HepG2 (cell line): Measurements from ENCODE around the gene TNFRSF18. TPM values are rescaled to one million over a fixed set of nuclear protein-coding genes. Genes with fewer than 3 reads are reported as not detected.
A peak's percentile ranks its signal among the peaks of the same experiment; 100 is the strongest.

Experiments used
- ATF1 ChIP-seq: IDR thresholded peaks from 2 replicates; pipeline ENCODE4 v1.6.1; 2016; ENCODE audit warnings: mild to moderate bottlenecking, control low read depth
- CCAR2 ChIP-seq: fragments of 200-400 bp; formaldehyde crosslinking; optimal IDR thresholded peaks from 2 replicates; pipeline ENCODE3; 2018; ENCODE audit warnings: low read depth, mild to moderate bottlenecking, low read length, moderate library complexity
- HCFC1 ChIP-seq: fragments of 150-350 bp; IDR thresholded peaks from 2 replicates; pipeline ENCODE4 v1.6.1; 2014; ENCODE audit warnings: low read depth, low read length
- JDP2 ChIP-seq: sonication (generic); formaldehyde crosslinking; IDR thresholded peaks from 2 replicates; pipeline ENCODE4 v1.8.1; 2022; ENCODE audit warnings: missing genetic modification reagents, borderline replicate concordance
- KAT7 ChIP-seq: IDR thresholded peaks from 2 replicates; pipeline ENCODE4 v1.6.1; 2018; ENCODE audit warnings: borderline replicate concordance, missing compliant biosample characterization
- MAF1 ChIP-seq: sonication (generic); formaldehyde crosslinking; IDR thresholded peaks from 2 replicates; pipeline ENCODE4 v1.5.0; 2020; ENCODE audit warnings: missing genetic modification reagents, borderline replicate concordance
- MYNN ChIP-seq: sonication (generic); formaldehyde crosslinking; IDR thresholded peaks from 2 replicates; pipeline ENCODE4 v1.4.0; 2020; ENCODE audit warnings: mild to moderate bottlenecking, low read depth, missing genetic modification reagents
- NFKB2 ChIP-seq: sonication (generic); formaldehyde crosslinking; IDR thresholded peaks from 2 replicates; pipeline ENCODE4 v1.4.0; 2020; ENCODE audit warnings: missing genetic modification reagents, borderline replicate concordance
- NRL ChIP-seq: sonication (generic); formaldehyde crosslinking; IDR thresholded peaks from 2 replicates; pipeline ENCODE4 v1.5.0; 2020; ENCODE audit warnings: missing genetic modification reagents, mild to moderate bottlenecking, moderate library complexity, borderline replicate concordance
- PAX8 ChIP-seq: sonication (generic); formaldehyde crosslinking; IDR thresholded peaks from 2 replicates; pipeline ENCODE4 v1.8.0; 2022; ENCODE audit warnings: mild to moderate bottlenecking, missing genetic modification reagents, borderline replicate concordance
- PHF8 ChIP-seq: sonication (generic); formaldehyde crosslinking; IDR thresholded peaks from 2 replicates; pipeline ENCODE4 v1.5.0; 2020; ENCODE audit warnings: missing genetic modification reagents
- REXO4 ChIP-seq: sonication (generic); formaldehyde crosslinking; IDR thresholded peaks from 2 replicates; pipeline ENCODE4 v1.8.0; 2022; ENCODE audit warnings: missing genetic modification reagents, mild to moderate bottlenecking, borderline replicate concordance
- SATB2 ChIP-seq: sonication (generic); formaldehyde crosslinking; IDR thresholded peaks from 2 replicates; pipeline ENCODE4 v1.5.0; 2020; ENCODE audit warnings: missing genetic modification reagents
- STAT5B ChIP-seq: sonication (generic); formaldehyde crosslinking; IDR thresholded peaks from 2 replicates; pipeline ENCODE4 v1.4.0; 2020; ENCODE audit warnings: missing genetic modification reagents
- ZBTB8A ChIP-seq: sonication (generic); formaldehyde crosslinking; IDR thresholded peaks from 2 replicates; pipeline ENCODE4 v1.4.0; 2020; ENCODE audit warnings: mild to moderate bottlenecking, low read depth, missing genetic modification reagents, borderline replicate concordance
- ZNF367 ChIP-seq: sonication (generic); formaldehyde crosslinking; IDR thresholded peaks from 2 replicates; pipeline ENCODE4 v1.4.0; 2020; ENCODE audit warnings: missing genetic modification reagents, borderline replicate concordance
- ZNF713 ChIP-seq: sonication (generic); formaldehyde crosslinking; IDR thresholded peaks from 2 replicates; pipeline ENCODE4 v1.4.0; 2020; ENCODE audit warnings: mild to moderate bottlenecking, missing genetic modification reagents
- polyA plus RNA-seq, 8 experiments: library from polyadenylated mRNA; depleted of rRNA in 3 of 8; stranded (reverse) in 7 of 8; unstranded in 1 of 8; fragments of >200 nt; fragmentation: Illumina TruSeq in 4 of 8; extraction: Trizol in 4 of 8; gene quantifications; 2 replicates each; pipeline versions ENCODE4 v1.2.1 to v1.2.3, GENCODE V29; 2011 to 2016; ENCODE audit warnings: low read depth in 4 of 8, missing spikeins in 1 of 8, mixed read lengths in 1 of 8; ENCODE audit not compliant: insufficient read depth in 1 of 8
- total RNA-seq, 5 experiments: library from RNA; depleted of rRNA; stranded (reverse); fragments of >200 nt; fragmentation: Illumina TruSeq; extraction: Trizol; gene quantifications; 2 replicates each; pipeline ENCODE4 v1.2.3, GENCODE V29; 2016; ENCODE audit warnings: low read depth in 1 of 5
- TF ChIP-seq, protein P1 (sequence below): sonication (generic); formaldehyde crosslinking; IDR thresholded peaks from 2 replicates; pipeline ENCODE4 v1.4.0; 2020; ENCODE audit warnings: low read depth, mild to moderate bottlenecking, missing genetic modification reagents
- TF ChIP-seq, protein P2 (sequence below): IDR thresholded peaks from 2 replicates; pipeline ENCODE4 v1.4.0; 2020; ENCODE audit warnings: mild to moderate bottlenecking, missing genetic modification reagents
- TF ChIP-seq, protein P3 (sequence below): sonication (generic); formaldehyde crosslinking; IDR thresholded peaks from 2 replicates; pipeline ENCODE4 v1.5.1; 2020; ENCODE audit warnings: mild to moderate bottlenecking, missing genetic modification reagents
- TF ChIP-seq, protein P4 (sequence below): sonication (generic); formaldehyde crosslinking; IDR thresholded peaks from 2 replicates; pipeline ENCODE4 v1.5.0; 2020; ENCODE audit warnings: missing genetic modification reagents

TNFRSF18 gene
- total and polyA plus RNA-seq, 2 of the 13 experiments (the other 11 are each of a cell fraction or from before 2014, with no cell fraction given) = not detected

DNA sequence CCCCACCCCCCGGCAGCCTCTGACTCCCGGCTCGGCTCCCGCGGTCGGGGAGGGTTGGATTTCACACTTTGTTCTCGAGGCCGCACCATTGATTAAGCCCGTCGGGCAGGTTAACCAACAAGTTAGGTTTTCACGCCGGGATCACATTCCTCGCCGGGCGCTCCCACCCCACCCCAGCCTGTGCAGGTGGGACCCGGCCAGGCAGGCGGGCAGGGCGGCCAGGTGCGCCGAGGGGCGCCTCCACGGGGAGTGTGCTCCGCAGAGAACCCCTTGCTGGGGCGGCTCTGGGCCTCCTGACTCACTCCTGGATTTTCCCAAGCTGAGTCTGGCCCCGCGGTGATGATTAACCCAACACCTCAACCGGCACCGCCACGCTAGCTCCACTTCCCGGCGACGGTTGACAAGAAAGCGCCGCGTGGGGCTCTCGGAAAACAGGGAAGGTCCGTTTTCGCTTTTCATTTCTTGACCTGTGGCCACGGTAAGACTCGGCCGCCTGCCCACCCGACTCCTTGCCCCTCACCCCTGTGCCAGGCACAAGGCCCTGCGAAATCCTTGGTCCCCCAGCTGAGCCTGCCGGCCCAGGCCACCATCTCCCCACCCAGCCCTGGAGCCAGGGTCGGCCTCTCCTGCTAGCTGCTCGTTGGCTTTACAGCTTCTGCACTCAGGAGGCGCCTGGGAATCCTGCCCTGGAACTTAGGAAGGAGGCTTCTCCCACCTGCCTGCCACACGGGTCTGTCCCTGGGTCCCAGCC lies 41.5 kb downstream of the TNFRSF18 start (continued):
- TF ChIP-seq ZNF367 (CRISPR knock-in tag) (no peak), KAT7 (CRISPR knock-in tag) (no peak), MYNN (CRISPR knock-in tag) (no peak), REXO4 (CRISPR knock-in tag) (no peak), PHF8 (CRISPR knock-in tag) (peak; percentile 62), PAX8 (CRISPR knock-in tag) (no peak), NRL (CRISPR knock-in tag) (no peak; the same call in 1 of the 2 replicates), ZNF713 (CRISPR knock-in tag) (no peak), JDP2 (CRISPR knock-in tag) (no peak), HCFC1 (no peak), NFKB2 (CRISPR knock-in tag) (no peak; the same call in 1 of the 2 replicates), ZBTB8A (CRISPR knock-in tag) (no peak), SATB2 (CRISPR knock-in tag) (no peak), CCAR2 (no peak), ATF1 (CRISPR knock-in tag) (no peak), MAF1 (CRISPR knock-in tag) (no peak), STAT5B (CRISPR knock-in tag) (no peak)
- TF ChIP-seq, protein P1, sequence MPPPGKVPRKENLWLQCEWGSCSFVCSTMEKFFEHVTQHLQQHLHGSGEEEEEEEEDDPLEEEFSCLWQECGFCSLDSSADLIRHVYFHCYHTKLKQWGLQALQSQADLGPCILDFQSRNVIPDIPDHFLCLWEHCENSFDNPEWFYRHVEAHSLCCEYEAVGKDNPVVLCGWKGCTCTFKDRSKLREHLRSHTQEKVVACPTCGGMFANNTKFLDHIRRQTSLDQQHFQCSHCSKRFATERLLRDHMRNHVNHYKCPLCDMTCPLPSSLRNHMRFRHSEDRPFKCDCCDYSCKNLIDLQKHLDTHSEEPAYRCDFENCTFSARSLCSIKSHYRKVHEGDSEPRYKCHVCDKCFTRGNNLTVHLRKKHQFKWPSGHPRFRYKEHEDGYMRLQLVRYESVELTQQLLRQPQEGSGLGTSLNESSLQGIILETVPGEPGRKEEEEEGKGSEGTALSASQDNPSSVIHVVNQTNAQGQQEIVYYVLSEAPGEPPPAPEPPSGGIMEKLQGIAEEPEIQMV (CRISPR knock-in tag) = no peak; the same call in 1 of the 2 replicates
- TF ChIP-seq, protein P2, sequence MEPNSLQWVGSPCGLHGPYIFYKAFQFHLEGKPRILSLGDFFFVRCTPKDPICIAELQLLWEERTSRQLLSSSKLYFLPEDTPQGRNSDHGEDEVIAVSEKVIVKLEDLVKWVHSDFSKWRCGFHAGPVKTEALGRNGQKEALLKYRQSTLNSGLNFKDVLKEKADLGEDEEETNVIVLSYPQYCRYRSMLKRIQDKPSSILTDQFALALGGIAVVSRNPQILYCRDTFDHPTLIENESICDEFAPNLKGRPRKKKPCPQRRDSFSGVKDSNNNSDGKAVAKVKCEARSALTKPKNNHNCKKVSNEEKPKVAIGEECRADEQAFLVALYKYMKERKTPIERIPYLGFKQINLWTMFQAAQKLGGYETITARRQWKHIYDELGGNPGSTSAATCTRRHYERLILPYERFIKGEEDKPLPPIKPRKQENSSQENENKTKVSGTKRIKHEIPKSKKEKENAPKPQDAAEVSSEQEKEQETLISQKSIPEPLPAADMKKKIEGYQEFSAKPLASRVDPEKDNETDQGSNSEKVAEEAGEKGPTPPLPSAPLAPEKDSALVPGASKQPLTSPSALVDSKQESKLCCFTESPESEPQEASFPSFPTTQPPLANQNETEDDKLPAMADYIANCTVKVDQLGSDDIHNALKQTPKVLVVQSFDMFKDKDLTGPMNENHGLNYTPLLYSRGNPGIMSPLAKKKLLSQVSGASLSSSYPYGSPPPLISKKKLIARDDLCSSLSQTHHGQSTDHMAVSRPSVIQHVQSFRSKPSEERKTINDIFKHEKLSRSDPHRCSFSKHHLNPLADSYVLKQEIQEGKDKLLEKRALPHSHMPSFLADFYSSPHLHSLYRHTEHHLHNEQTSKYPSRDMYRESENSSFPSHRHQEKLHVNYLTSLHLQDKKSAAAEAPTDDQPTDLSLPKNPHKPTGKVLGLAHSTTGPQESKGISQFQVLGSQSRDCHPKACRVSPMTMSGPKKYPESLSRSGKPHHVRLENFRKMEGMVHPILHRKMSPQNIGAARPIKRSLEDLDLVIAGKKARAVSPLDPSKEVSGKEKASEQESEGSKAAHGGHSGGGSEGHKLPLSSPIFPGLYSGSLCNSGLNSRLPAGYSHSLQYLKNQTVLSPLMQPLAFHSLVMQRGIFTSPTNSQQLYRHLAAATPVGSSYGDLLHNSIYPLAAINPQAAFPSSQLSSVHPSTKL (CRISPR knock-in tag) = peak; percentile 18
- TF ChIP-seq, protein P3, sequence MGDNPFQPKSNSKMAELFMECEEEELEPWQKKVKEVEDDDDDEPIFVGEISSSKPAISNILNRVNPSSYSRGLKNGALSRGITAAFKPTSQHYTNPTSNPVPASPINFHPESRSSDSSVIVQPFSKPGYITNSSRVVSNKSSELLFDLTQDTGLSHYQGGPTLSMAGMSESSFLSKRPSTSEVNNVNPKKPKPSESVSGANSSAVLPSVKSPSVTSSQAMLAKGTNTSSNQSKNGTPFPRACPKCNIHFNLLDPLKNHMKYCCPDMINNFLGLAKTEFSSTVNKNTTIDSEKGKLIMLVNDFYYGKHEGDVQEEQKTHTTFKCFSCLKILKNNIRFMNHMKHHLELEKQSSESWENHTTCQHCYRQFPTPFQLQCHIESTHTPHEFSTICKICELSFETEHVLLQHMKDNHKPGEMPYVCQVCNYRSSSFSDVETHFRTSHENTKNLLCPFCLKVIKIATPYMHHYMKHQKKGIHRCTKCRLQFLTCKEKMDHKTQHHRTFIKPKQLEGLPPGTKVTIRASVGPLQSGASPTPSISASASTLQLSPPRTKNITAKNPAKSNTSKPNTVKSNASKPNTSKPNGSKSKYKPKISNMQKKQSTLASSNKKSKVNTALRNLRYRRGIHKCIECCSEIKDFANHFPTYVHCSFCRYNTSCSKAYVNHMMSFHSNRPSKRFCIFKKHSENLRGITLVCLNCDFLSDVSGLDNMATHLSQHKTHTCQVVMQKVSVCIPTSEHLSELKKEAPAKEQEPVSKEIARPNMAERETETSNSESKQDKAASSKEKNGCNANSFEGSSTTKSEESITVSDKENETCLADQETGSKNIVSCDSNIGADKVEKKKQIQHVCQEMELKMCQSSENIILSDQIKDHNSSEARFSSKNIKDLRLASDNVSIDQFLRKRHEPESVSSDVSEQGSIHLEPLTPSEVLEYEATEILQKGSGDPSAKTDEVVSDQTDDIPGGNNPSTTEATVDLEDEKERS (CRISPR knock-in tag) = peak; percentile 71; the same call in 1 of the 2 replicates
- TF ChIP-seq, protein P4, sequence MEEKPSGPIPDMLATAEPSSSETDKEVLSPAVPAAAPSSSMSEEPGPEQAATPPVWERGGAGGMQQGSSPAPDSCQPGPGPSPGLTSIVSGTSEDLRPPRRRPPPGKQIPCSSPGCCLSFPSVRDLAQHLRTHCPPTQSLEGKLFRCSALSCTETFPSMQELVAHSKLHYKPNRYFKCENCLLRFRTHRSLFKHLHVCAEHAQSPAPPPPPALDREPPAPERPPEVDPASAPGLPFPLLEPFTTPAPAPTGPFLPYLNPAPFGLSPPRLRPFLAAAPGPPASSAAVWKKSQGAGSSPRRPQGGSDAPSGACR = no peak
